ENCODE measurements around the gene UBAC1.
A peak's percentile ranks its signal among the peaks of the same experiment; 100 is the strongest.
"Not testable (repeated sequence)": the region's sequence is repeated elsewhere in the genome, so short reads cannot be mapped to it uniquely, and the experiment has no call there.

The UBAC1 gene

GRCh38 chr9:135914921-135915320 is 46.3 kb downstream of the UBAC1 start:
- Histone ChIP-seq H4K20me1 (ENCODE audit: insufficient read depth, low read length, poor library complexity, severe bottlenecking) (no peaks in the 10 kb centered on the region), H2AFZ (ENCODE audit: low read length) (no peak overlapping the region), H3K36me3 (ENCODE audit: insufficient read depth, low read length) (no peaks in the 10 kb centered on the region; the same call in 1 of the 2 replicates), H3K4me2 (ENCODE audit: low read depth, low read length, poor library complexity, severe bottlenecking) (no peak overlapping the region), H3K9ac (ENCODE audit: low read depth, low read length, poor library complexity, severe bottlenecking) (no peak overlapping the region), H3K9me2 (replicated peaks; ENCODE audit: low read depth, low read length) (no peaks in the 10 kb centered on the region), H3K27me3 (ENCODE audit: insufficient read depth, low read length, poor library complexity, severe bottlenecking) (no peaks in the 10 kb centered on the region), H3K79me2 (ENCODE audit: insufficient read depth, low read length) (peaks cover 5% of the 10 kb centered on the region), H3K4me3 (ENCODE audit: low read length, poor library complexity, severe bottlenecking) (no peak overlapping the region), H3K9me3 (ENCODE audit: insufficient read depth, low read depth, low read length) (no peaks in the 10 kb centered on the region), H3F3A (ENCODE audit: low read depth) (no peaks in the 10 kb centered on the region), H3K4me1 (ENCODE audit: insufficient read depth, low read length, poor library complexity, severe bottlenecking) (peaks cover 2% of the 10 kb centered on the region)
- TF ChIP-seq CTCF (conservative IDR thresholded peaks at IDR 0.05; ENCODE audit: low read length): no peak
- TF ChIP-seq EZH2phosphoT487 (IDR thresholded peaks at IDR 0.05; ENCODE audit: borderline replicate concordance): no peak

- not testable (repeated sequence) for H3K9me2 ChIP-seq (replicated peaks; ENCODE audit: low read depth, low read length); H2AFZ ChIP-seq (ENCODE audit: low read length); H3K36me3 ChIP-seq (ENCODE audit: insufficient read depth, low read length); H3K4me2 ChIP-seq (ENCODE audit: low read depth, low read length, poor library complexity, severe bottlenecking); H3K9me3 ChIP-seq (ENCODE audit: insufficient read depth, low read depth, low read length); H3F3A ChIP-seq (ENCODE audit: low read depth); H3K27me3 ChIP-seq (ENCODE audit: insufficient read depth, low read length, poor library complexity, severe bottlenecking); H3K9ac ChIP-seq (ENCODE audit: low read depth, low read length, poor library complexity, severe bottlenecking); H3K4me3 ChIP-seq (ENCODE audit: low read length, poor library complexity, severe bottlenecking)
- Histone ChIP-seq H3K4me1 (ENCODE audit: insufficient read depth, low read length, poor library complexity, severe bottlenecking) (peaks cover 23% of the 10 kb centered on the region), H4K20me1 (ENCODE audit: insufficient read depth, low read length, poor library complexity, severe bottlenecking) (peaks cover 14% of the 10 kb centered on the region), H3K79me2 (ENCODE audit: insufficient read depth, low read length) (peaks cover 29% of the 10 kb centered on the region)
These were observed 49.9 kb downstream of the UBAC1 start for GRCh38 chr9:135911233-135911632.

GRCh38 chr9:135910757-135911156 is 50.4 kb downstream of the UBAC1 start:
- Histone ChIP-seq H3K4me3 (ENCODE audit: low read length, poor library complexity, severe bottlenecking) (no peak overlapping the region), H3K9me2 (replicated peaks; ENCODE audit: low read depth, low read length) (no peaks in the 10 kb centered on the region), H4K20me1 (ENCODE audit: insufficient read depth, low read length, poor library complexity, severe bottlenecking) (peaks cover 19% of the 10 kb centered on the region), H3K79me2 (ENCODE audit: insufficient read depth, low read length) (peaks cover 33% of the 10 kb centered on the region), H2AFZ (ENCODE audit: low read length) (no peak overlapping the region), H3F3A (ENCODE audit: low read depth) (no peaks in the 10 kb centered on the region), H3K4me1 (ENCODE audit: insufficient read depth, low read length, poor library complexity, severe bottlenecking) (peaks cover 27% of the 10 kb centered on the region), H3K36me3 (ENCODE audit: insufficient read depth, low read length) (no peaks in the 10 kb centered on the region; the same call in 1 of the 2 replicates), H3K27me3 (ENCODE audit: insufficient read depth, low read length, poor library complexity, severe bottlenecking) (no peaks in the 10 kb centered on the region), H3K9me3 (ENCODE audit: insufficient read depth, low read depth, low read length) (no peaks in the 10 kb centered on the region), H3K9ac (ENCODE audit: low read depth, low read length, poor library complexity, severe bottlenecking) (no peak overlapping the region), H3K4me2 (ENCODE audit: low read depth, low read length, poor library complexity, severe bottlenecking) (no peak overlapping the region)
- TF ChIP-seq CTCF (conservative IDR thresholded peaks at IDR 0.05; ENCODE audit: low read length): no peak
- no peak for TF ChIP-seq EZH2phosphoT487 (IDR thresholded peaks at IDR 0.05; ENCODE audit: borderline replicate concordance)

- H3K9me2 ChIP-seq (replicated peaks; ENCODE audit: low read depth, low read length): no peaks in the 10 kb centered on the region
- H3K4me1 ChIP-seq (ENCODE audit: insufficient read depth, low read length, poor library complexity, severe bottlenecking): peaks cover 33% of the 10 kb centered on the region
- H3K4me3 ChIP-seq (ENCODE audit: low read length, poor library complexity, severe bottlenecking): peak overlapping the region; percentile 30
- no peak for TF ChIP-seq CTCF (conservative IDR thresholded peaks at IDR 0.05; ENCODE audit: low read length)
- TF ChIP-seq EZH2phosphoT487 (IDR thresholded peaks at IDR 0.05; ENCODE audit: borderline replicate concordance): no peak
- H4K20me1 ChIP-seq (ENCODE audit: insufficient read depth, low read length, poor library complexity, severe bottlenecking): peaks cover 24% of the 10 kb centered on the region
- H3K27me3 ChIP-seq (ENCODE audit: insufficient read depth, low read length, poor library complexity, severe bottlenecking): no peaks in the 10 kb centered on the region
- no peak overlapping the region for H3K9ac ChIP-seq (ENCODE audit: low read depth, low read length, poor library complexity, severe bottlenecking)
- peak overlapping the region; percentile 93 for H3K4me2 ChIP-seq (ENCODE audit: low read depth, low read length, poor library complexity, severe bottlenecking)
- no peak overlapping the region for H2AFZ ChIP-seq (ENCODE audit: low read length)
- no peaks in the 10 kb centered on the region for H3K9me3 ChIP-seq (ENCODE audit: insufficient read depth, low read depth, low read length)
- peaks cover 39% of the 10 kb centered on the region for H3K79me2 ChIP-seq (ENCODE audit: insufficient read depth, low read length)
- no peaks in the 10 kb centered on the region for H3F3A ChIP-seq (ENCODE audit: low read depth)
- no peaks in the 10 kb centered on the region; the same call in 1 of the 2 replicates for H3K36me3 ChIP-seq (ENCODE audit: insufficient read depth, low read length)
These were observed 51.0 kb downstream of the UBAC1 start for GRCh38 chr9:135910216-135910615.

Data from Loucy (cell line).